Measurements from ENCODE around the gene NANOS2.

NANOS2 gene

GRCh38 chr19:45952341-45952685, 37.7 kb upstream of the NANOS2 start:
- TF ChIP-seq, protein P1, sequence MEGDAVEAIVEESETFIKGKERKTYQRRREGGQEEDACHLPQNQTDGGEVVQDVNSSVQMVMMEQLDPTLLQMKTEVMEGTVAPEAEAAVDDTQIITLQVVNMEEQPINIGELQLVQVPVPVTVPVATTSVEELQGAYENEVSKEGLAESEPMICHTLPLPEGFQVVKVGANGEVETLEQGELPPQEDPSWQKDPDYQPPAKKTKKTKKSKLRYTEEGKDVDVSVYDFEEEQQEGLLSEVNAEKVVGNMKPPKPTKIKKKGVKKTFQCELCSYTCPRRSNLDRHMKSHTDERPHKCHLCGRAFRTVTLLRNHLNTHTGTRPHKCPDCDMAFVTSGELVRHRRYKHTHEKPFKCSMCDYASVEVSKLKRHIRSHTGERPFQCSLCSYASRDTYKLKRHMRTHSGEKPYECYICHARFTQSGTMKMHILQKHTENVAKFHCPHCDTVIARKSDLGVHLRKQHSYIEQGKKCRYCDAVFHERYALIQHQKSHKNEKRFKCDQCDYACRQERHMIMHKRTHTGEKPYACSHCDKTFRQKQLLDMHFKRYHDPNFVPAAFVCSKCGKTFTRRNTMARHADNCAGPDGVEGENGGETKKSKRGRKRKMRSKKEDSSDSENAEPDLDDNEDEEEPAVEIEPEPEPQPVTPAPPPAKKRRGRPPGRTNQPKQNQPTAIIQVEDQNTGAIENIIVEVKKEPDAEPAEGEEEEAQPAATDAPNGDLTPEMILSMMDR (IDR thresholded peaks at IDR 0.05; ENCODE audit: unreplicated experiment in 3 of 3), result no peak
- H3K4me3 Mint-ChIP-seq, result no peak overlapping the region
- no peaks in the 10 kb centered on the region for H3K36me3 Mint-ChIP-seq (ENCODE audit: low read depth)
- peaks cover 30% of the 10 kb centered on the region for H3K27me3 Mint-ChIP-seq (ENCODE audit: low read depth)
- no peaks in the 10 kb centered on the region for H3K9me3 Mint-ChIP-seq
- H3K27ac Mint-ChIP-seq, result no peak overlapping the region
- H3K4me1 Mint-ChIP-seq, result no peaks in the 10 kb centered on the region

- H3K4me3 Mint-ChIP-seq, result no peak overlapping the region
- peaks cover 17% of the 10 kb centered on the region for H3K27me3 Mint-ChIP-seq (ENCODE audit: low read depth)
- no peak overlapping the region for H3K27ac Mint-ChIP-seq
- TF ChIP-seq, protein P1 (IDR thresholded peaks at IDR 0.05; ENCODE audit: unreplicated experiment in 3 of 3), result no peak
- H3K36me3 Mint-ChIP-seq (ENCODE audit: low read depth), result no peaks in the 10 kb centered on the region
- H3K4me1 Mint-ChIP-seq, result no peaks in the 10 kb centered on the region
- no peaks in the 10 kb centered on the region for H3K9me3 Mint-ChIP-seq
Observed at GRCh38 chr19:45947926-45948325, 33.3 kb upstream of the NANOS2 start.

DNA sequence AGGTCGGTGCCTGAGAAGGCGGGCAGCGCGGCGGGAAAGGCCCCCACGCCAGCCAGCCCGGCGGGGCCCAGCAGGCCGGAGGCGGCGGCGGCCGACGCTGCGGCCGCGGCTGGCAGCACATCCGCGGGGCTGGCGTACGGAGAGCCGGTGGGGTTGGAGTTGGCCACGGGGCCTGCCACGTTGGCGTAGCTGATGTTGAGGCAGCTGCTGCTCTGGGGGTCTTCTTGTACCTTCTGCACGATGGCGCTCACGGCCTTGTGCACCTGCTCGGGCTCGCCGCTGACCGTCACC, 25.9 kb upstream of the NANOS2 start:
- no peak overlapping the region for H3K4me3 Mint-ChIP-seq
- TF ChIP-seq, protein P1 (IDR thresholded peaks at IDR 0.05; ENCODE audit: unreplicated experiment in 3 of 3), result no peak
- no peaks in the 10 kb centered on the region for H3K4me1 Mint-ChIP-seq
- no peaks in the 10 kb centered on the region for H3K36me3 Mint-ChIP-seq (ENCODE audit: low read depth)
- H3K9me3 Mint-ChIP-seq, result no peaks in the 10 kb centered on the region
- H3K27me3 Mint-ChIP-seq (ENCODE audit: low read depth), result peaks cover 48% of the 10 kb centered on the region
- H3K27ac Mint-ChIP-seq, result no peak overlapping the region

- Mint-ChIP-seq H3K9me3 (no peaks in the 10 kb centered on the region), H3K27ac (no peak overlapping the region)
Observed at GRCh38 chr19:45939792-45940514, 25.4 kb upstream of the NANOS2 start.

GRCh38 chr19:45938733-45939319, 24.2 kb upstream of the NANOS2 start:
- TF ChIP-seq, protein P1 (IDR thresholded peaks at IDR 0.05; ENCODE audit: unreplicated experiment in 3 of 3), result no peak
- Mint-ChIP-seq H3K9me3 (no peaks in the 10 kb centered on the region), H3K4me1 (no peaks in the 10 kb centered on the region), H3K27me3 (ENCODE audit: low read depth) (peaks cover 59% of the 10 kb centered on the region), H3K4me3 (no peak overlapping the region), H3K27ac (no peak overlapping the region), H3K36me3 (ENCODE audit: low read depth) (no peaks in the 10 kb centered on the region)

More at GRCh38 chr19:45939792-45940514, 25.4 kb upstream of the NANOS2 start:
- Mint-ChIP-seq H3K27me3 (ENCODE audit: low read depth) (peaks cover 53% of the 10 kb centered on the region), H3K36me3 (ENCODE audit: low read depth) (no peaks in the 10 kb centered on the region), H3K4me3 (no peak overlapping the region), H3K4me1 (no peaks in the 10 kb centered on the region)
- TF ChIP-seq, protein P1 (IDR thresholded peaks at IDR 0.05; ENCODE audit: unreplicated experiment in 3 of 3), result no peak

DNA sequence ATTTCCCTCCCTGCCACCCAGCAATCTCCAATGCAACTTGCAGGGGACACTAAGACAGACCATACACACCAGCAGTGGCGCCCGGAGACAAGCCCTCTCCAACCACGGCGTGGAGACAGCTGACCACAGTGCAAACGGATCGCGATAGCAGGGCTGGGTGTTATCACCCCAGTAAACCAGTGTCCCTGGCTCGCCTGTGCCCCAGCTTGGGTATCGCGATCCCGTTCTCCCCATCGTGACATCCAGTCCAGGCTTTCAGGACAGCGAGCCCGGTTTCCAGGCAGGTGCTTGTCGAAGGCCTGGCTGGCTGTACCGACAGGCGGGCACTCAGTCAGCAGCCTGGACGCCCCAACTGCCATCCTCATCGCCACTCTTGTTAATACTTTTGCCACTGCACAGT, 20.7 kb upstream of the NANOS2 start:
- peaks cover 75% of the 10 kb centered on the region for H3K27me3 Mint-ChIP-seq (ENCODE audit: low read depth)
- H3K4me3 Mint-ChIP-seq, result no peak overlapping the region

More for the DNA sequence above, 20.7 kb upstream of the NANOS2 start:
- H3K9me3 Mint-ChIP-seq, result no peaks in the 10 kb centered on the region
- H3K4me1 Mint-ChIP-seq, result no peaks in the 10 kb centered on the region
- no peak overlapping the region for H3K27ac Mint-ChIP-seq
- TF ChIP-seq, protein P1 (IDR thresholded peaks at IDR 0.05; ENCODE audit: unreplicated experiment in 3 of 3), result no peak
- H3K36me3 Mint-ChIP-seq (ENCODE audit: low read depth), result no peaks in the 10 kb centered on the region
